ENCODE measurements around the gene YDJC.
"Not testable (repeated sequence)": the region's sequence is repeated elsewhere in the genome, so short reads cannot be mapped to it uniquely, and the experiment has no call there.

YDJC gene

DNA sequence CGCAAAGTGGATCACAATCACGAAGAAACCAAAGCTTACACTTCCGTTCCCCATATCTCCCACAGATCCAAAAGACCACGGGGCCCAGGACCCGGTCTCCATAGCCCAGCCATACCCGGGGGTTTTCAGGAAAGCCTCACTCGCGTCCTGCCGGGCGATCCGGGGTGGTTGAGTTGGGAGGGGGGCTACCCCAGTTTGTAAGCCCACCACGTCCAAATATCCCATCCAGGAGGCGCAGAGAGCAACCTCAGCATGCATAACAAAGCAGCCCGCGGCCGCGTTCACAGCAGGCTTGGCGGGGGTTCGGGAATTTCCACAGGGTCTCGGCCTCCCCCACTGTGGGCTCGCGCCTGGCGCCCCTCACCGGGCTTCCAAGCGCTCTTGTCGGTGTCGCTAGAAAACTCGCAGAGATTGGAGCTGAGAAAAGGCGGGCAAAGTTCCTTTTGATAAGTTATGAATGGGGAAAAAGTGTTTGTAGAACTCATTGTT lies 21.7 kb upstream of the YDJC start:
- DNase-seq: no peak

DNA sequence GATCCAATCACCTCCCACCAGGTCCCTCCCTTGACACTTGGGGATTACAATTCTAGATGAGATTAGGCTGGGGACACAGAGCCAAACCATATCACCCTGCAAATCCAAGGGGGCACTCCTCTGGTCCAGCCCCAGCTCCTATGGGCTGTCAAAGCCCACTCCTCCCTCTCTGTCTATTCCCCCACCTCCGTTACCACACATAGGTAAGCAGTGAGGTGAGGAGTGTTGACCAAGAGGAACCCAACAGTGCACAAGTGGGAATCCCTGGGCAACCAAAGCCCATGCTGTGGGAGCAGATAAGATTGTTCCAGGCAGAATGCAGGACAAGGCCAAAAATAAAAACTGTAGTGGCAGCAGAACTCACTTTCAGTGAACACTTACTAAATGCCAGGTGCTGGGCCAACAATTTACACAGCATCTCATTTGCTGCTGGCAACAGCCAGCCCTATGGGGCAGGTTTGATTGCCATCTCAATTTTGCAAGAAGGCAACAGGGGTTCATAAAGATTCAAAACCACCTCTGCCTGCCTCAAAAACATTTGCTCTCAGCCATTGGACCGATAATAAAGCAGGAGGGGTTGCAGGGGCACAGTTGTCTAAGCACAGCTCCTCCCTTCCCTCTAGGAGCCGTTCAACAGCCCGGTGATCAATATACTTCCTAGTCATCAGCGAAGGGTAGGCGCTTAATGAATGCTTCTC lies 21.1 kb upstream of the YDJC start:
- no peak for DNase-seq

DNA sequence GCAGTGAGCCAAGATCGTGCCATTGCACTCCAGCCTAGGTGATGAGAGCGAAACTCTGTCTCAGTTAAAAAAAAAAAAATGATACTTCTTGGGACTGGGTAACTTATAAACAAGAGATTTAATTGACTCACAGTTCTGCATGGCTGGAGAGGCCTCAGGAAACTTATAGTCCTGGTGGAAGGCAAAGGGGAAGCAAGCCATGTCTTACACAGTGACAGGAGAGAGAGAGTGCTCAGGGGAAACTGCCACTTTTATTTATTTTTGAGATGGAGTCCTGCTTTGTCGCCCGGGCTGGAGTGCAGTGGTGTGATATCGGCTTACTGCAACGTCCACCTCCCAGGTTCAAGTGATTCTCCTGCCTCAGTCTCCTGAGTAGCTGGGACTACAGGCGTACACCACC lies 20.5 kb upstream of the YDJC start:
- no peak for DNase-seq

DNA sequence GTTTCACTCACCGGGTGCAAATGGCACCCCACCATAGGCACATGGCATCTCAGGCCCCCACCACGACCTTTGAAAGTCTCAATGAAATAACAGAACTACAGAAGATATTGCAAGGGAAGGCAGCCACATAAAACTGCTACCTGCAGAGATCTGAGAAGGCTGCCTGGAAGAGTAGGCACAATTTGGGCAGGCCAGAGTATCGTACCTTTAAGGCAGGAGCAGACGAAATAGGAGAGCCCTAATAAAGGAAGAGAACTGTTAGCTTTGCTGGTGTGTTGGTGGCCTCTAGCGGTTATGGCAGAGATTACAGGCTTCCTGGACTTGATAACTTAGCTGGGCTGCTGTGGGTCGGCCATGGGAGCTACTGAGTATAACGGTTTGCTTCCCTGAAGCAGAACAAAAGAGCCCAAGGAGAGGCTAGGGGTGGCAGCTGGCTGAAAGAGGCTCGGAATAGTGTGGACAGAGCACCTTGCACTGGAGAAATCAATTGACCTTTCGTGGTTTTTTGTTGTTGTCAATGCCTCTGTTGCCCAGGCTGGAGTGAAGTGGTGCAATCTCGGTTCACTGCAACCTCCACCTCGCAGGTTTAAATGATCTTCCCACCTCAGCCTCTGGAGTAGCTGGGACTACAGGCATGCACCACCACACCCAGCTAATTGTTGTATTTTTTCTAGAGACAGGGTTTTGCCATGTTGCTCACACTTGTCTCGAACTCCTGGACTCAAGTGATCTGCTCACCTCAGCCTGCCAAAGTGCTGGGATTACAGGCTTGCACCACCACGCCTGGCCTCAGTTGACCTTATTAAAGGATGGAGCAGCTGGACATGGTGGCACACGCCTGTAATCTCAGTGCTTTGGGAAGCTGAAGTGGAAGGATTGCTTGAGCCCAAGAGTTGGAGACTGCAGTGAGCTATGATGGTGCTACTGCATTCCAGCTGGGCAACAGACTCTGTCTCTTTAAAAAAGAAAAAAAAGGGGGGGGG lies 17.1 kb upstream of the YDJC start:
- peak; percentile 53 for DNase-seq

DNA sequence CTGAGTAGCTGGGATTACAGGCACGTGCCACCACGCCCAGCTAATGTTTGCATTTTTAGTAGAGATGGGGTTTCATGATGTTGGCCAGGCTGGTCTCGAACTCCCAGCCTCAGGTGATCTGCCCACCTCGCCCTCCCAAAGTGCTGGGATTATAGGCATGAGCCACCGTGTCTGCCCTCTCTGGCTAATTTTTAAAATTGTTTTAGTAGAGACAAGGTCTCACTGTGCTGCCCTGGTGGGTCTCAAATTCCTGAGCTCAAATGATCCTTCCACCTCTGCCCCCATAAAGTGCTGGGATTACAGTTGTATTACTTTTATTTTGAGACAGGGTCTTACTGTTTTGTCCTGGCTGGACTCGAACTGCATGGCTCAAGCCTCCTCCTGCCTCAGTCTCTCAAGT lies 15.7 kb upstream of the YDJC start:
- not testable (repeated sequence) for DNase-seq

DNA sequence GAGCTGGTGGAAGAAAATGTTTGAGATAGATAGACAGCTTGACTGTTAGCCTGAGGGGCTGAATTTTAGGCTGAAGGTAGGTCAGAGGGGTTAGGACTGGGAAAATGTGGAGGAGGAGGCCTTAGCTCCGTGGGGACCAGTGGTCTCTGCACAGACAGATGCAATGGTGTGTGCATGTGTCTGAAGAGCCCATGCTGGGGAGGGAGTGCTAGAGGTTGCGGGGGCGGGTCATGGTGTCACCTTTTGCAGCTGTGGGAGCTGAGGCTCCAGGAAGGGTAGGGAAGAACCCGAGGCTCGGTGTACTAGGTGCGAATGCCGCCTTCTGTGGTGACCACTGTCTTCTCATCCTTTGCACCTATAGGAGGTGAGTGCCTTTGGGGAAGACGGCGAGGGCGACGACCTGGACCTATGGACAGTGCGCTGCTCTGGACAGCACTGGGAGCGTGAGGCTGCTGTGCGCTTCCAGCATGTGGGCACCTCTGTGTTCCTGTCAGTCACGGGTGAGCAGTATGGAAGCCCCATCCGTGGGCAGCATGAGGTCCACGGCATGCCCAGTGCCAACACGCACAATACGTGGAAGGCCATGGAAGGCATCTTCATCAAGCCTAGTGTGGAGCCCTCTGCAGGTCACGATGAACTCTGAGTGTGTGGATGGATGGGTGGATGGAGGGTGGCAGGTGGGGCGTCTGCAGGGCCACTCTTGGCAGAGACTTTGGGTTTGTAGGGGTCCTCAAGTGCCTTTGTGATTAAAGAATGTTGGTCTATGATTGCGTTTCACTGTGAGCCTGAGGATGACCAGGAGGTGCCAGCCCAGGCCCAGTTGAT lies 13.9 kb upstream of the YDJC start:
- no peak for DNase-seq

DNA sequence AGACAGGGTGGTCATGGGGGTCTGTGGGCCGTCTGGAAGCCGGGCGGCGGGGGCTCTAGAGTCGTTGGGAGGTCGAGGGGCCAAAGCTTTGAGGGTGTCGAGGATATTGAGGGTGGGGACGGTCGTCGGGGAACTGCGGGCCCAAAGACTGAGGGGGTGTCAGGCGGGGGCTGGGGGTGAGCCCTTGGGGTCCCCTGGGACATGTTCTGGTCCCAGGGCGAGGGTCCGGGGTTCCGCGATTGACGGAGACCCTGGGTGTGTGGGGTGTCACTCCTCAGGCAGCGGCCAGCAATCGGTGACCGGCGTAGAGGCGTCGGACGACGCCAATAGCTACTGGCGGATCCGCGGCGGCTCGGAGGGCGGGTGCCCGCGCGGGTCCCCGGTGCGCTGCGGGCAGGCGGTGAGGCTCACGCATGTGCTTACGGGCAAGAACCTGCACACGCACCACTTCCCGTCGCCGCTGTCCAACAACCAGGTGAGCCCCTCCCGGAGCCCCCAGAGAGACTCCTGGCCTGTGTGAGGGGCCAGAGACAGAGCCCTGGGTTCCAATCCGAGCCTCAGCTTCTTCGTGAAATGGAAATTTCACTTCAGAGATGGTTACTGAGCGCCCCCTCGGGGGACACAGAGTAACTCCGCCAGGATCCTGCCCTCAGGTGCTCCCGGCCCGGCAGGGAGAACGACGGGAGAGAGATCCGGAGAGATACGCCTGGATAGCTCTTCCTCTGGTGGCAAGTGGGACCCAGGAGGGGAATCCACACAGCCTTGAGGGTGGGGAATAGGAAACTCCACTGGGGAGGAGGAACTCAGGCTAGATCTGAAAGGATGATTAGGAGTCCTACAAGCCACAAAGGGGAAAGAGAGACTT lies 13.0 kb upstream of the YDJC start:
- peak; percentile 30 for DNase-seq

DNA sequence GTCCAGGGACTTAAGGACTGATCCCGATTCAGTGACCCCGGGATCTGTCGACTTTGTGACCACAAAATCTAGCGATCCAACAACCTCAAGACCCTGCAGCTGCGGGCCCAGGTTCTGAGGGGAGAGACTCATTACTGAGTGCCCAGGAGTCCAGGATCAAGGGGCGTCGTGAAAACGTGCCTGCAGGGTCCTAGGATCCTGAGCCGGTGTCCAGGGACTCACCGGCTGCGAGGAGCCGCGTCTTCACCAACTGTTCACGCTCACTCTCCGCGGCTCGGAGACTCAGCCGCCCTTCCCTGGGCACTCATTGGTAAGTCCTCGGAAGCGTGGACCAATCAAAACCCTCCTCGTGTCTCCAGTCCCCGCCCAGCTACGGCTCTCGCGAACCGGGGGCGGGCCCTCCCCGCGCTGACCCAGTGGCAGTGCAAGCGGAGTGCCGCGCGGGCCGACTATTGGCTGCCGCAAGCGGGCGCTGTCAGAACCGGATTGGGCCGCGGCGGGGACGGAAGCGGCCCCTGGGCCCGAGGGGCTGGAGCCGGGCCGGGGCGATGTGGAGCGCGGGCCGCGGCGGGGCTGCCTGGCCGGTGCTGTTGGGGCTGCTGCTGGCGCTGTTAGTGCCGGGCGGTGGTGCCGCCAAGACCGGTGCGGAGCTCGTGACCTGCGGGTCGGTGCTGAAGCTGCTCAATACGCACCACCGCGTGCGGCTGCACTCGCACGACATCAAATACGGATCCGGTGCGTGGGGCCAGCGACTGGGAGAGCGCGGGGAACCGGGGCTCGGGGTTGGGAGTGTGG lies 12.2 kb upstream of the YDJC start, which contains the start of gene SDF2L1:
SDF2L1 (plus strand) TSS at position 514 of the 795 bp plus-strand sequence; CDS start at position 549, 35 bp downstream.
- peak; percentile 98 for DNase-seq

DNA sequence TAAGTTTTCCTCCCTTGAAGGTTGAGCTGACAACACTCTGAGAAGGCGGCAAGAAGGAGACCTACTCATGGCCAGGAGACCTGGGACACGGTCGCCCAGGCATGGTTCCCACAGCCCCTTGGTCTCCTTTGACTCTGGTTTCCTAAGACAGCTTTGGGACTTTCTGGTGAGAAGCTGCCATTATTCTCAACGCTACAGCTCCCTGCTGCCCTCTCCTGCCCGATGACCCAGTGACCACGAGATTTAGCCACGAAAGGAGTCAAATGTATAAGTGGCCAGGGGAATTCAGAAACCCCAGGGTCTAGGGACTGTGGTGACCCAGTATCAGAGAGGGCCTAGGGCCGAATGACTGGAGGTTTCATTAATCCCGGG lies 11.6 kb upstream of the YDJC start:
- peak; percentile 20 for DNase-seq

DNA sequence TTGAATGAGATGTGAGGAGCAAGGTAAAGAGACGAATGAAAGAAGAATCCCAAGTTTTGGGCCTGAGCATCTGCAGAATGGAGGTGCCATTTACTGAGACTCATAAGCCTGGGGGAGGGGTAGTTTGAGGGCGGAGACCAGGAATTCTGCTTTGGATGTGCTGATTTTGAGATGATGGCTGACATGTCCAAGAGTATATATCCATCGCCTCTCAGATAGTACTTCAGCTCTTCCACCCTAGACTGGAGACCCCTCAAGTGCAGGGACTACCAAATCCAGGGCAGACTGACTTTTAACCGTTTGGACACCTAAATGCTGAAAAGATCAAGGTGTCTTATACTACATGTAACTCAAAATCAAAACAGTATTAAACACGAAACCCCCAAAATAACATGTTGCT lies 11.0 kb upstream of the YDJC start:
- no peak for DNase-seq

DNA sequence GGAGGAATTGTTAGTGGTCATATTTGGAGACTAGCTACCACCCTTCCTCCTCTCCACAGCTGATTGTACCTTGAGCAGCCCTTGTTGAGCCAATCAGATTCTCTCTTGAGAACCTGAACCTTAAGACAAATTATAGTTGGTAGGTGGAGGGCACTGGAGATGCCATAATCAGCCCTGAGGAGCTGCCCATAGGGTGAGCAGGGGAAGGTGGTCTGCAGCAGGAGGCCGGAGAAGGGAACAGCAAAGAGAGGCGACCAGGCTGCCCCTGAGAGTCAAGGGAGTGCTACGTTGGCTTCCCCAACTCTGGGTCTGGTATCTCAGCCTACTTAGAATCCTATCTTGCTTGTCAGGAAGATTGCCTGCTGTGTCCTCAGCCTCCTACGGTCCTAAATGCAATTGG lies 9.5 kb upstream of the YDJC start:
- no peak for DNase-seq

DNA sequence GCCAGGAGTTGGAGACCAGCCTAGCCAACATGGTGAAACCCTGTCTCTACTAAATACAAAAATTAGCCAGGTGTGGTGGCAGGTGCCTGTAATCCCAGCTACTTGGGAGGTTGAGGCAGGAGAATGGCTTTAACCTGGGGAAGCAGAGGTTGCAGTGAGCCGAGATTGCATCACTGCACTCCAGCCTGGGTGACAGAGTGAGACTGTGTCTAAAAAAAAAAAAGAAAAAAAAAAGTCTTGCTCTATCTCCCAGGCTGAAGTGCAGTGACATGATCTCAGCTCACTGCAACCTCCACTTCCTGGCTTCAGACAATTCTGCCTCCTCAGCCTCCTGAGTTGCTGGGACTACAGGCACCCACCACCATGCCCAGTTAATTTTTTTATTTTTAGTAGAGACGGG lies 7.6 kb upstream of the YDJC start:
- not testable (repeated sequence) for DNase-seq

DNA sequence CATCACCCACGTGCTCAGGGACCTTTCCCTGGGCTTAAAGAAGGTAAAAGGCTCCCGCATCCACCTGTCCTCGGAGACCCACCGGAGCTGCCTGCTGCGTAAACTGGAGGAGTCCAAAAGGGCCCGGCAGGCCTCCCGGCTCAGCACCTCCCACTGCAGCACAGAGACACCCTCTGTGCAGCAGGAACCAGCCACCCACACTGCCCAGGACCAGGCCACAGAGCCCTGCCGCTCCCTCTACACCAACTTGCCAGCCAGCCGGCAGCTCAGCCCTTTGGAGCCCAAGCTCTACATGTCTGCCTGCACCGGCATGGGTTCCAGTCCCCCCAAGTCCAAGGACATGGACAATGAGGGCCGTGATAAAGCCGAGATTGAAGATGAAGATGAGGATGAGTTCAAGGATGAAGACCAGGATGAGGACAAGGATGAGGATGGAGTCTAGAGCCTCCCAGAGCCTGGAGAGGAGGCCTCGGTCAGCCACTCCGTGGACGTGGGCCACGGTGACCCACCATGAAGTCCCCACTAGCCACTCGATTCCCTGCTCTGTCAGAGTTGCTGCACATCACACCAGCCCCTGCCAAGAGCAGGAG lies 6.9 kb upstream of the YDJC start:
- DNase-seq: no peak

DNA sequence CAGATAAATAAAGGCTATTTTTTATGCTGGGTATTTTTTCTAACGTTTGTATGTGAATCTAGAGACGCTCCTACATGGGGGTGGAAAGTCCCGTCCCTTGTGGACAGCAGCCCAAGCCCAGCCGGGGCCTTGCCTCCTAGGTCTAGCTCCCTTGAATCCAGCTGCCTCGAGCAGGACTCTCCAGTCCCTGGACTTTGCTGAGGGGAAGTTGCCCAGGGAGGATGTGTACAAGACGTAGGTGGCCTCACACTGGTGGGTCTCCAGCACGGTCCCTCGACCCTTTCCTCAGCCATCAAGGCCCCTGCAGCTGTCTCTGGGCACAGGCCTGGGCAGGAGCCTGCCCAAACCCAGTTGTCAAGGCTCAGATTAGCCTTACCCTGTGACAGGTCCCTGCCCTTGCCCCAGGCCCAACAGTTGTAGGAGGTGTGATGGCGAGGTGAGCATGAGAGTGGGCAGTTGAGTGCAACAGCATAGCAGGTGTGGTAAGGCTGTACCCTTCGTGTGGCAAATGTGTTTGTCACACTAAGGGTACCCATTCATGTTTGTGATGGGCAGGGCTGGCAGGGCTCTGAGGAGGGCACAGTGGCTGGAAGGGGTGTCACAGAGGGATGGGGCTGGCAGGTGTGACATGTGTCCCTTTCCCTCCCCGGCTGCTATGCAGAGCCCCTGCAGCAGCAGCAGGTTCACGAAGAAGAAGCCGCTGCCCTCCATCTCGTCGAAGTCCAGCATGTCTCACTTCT lies 6.1 kb upstream of the YDJC start:
- DNase-seq: no peak

DNA sequence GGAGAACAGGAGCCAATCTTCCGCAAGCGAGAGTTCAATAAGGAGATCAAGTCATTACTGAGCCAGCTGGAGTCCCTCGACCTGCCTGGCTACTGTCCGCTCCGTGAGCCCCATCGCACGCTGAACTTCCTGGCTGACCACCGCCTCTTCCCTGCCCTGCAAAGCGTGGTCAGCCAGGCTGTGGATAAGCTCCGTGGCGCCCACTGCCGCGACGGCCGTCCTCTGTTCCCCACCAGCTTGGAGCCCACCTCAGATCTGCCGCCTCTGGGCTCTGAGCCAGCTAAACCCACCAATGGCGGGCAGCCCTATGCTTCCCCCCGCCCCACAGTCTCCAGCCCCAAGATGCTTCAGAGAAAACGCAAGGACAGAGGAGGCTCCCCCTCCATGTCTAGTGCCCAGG lies 5.0 kb upstream of the YDJC start:
- no peak for DNase-seq

DNA sequence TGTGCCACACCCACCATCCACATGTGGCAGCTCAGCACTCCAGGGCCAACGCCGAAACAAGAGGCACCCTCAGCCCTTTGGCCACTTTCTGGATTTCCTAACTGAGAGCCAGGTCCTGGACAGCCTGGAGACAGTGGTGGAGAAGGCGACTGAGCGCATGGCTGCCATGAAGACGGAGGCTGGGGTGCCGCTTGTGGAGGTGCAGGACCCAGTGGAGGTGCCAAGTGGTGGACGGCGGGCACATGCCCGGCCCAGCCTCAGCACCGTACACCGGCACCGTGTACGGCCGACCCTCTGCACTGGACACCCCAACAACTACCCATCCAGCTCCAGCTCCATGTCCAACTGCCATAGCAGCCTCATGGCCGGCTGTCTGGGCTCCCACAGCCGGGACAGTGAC lies 4.3 kb upstream of the YDJC start:
- DNase-seq: no peak

DNA sequence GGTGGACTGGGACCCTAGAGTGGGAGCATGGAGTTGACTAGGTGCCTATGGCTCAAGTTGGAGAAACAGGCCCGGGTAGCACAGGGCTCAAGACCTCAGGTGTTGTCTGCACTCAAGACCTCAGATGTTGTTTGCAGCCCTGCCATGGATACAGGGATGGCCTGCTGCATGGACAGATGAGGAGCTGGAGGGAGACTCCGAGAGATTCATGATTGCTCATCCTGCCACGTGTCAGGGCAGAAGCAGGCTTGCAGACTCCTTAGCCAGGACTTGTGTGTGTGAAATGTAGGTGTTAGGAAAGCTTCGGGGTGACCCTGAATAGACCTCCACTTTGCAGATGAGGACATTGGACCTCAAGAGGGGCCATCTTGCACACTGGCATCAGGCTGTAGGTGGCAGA lies 3.7 kb upstream of the YDJC start:
- no peak for DNase-seq

DNA sequence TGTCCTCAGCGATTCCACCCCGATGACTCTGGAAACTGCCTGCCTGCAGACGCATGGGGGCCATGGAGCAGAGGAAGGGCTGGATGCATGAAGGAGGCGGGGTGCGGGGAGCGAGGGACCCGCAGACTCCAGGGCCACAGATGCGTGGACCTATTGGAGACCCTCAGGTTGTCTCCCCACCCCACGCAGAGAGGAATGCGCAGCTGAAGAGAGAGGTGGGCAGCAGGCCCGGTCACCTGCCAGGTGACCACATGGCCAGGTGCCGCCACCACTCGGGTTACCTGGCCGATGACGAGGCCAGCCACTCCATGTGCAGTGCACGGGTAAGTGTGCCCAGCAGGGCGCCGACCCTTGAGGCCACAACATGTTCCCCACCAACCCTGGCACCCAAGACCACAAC lies 3.1 kb upstream of the YDJC start:
- DNase-seq: no peak

DNA sequence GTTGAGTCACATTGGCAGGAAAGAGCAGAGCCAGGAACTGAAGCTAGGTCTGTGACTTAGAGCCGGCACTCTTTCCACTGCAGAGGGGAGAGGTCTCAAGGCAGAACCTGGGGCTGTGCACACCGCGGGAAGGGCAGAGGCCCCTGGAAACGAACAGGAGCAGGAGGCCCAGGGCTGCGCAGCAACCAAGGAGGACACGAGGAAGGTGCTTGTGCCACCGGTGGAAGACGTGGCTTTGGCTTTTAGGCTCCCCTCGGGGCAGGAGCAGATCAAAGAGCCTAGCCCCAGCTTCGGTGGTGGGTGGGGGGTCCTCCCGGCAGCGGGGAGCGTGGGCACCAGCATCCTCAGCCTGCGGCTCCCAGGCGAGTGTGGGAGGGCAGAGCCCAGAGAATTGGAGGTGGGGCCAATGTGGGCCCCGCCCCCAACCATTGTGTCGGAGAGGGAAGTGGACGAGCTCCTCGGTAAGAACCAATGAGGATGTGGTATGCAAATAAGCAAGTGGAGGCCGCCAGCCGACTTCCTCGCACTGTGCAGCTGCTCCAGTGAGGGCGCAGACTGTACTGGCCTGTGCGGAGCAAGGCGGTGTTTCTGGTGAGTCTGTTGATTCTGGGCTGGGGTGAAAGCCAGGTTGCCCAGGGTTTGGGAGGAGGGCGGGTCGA lies 2.5 kb upstream of the YDJC start, which contains the start of gene CCDC116:
CCDC116 (plus strand) TSS at position 524 of the 659 bp plus-strand sequence. CDS start 422 bp downstream, outside the sequence.
- DNase-seq: no peak
